GM12872 (cell line): ENCODE measurements around the gene SIPA1L3.

Experiments used
- TF ChIP-seq, protein P1 (sequence below): IDR thresholded peaks from 3 replicates; pipeline ENCODE4 v1.5.1; 2011; ENCODE audit warnings: low read depth, mild to moderate bottlenecking, low read length, moderate library complexity; ENCODE audit not compliant: insufficient read depth

SIPA1L3 gene

DNA sequence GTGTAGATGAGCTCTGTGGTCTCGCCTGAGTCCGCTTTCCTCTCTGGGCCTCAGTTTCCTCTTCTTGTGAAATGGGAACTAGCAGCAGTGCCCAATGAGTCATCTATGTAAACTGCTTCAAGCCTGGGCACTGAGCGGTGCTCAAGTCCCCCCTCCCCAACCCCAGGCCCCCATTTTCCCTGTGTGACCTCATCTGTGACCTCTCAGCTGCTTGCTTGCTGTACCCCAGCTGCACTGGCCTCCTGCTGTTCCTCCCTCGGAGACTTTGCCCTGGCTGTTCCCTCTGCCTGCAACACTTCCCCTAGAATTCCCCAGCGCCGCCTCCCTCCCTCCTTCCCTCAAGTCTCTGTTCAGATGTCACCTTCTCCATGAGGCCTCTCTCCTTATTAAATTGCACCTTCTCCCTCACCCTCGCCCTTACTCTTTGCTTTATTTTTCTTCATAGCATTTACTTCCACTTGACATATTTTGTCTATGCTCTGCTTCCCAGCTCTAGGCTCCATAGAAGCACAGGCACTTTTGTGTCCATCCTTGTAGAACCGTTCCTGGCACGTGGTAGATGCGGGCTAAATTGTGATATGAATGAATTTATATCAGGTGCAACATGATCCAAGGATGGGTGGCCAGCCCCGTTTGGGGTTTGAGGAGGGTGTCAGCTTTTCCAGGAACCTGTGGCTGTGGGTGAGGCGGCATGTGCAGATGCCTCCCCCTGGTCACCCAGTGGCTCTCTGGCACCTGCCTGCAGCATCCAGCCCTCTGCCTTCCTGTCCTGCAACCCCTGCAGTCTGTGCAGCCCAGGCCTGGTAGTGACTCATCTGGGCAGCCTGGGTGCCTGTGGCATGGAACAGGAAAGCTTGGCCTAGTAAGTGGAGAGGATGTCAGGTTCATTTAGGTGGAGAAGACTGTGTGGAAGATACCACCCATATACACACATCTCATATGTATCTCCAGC, 26.3 kb downstream of the SIPA1L3 start:
- TF ChIP-seq, protein P1, sequence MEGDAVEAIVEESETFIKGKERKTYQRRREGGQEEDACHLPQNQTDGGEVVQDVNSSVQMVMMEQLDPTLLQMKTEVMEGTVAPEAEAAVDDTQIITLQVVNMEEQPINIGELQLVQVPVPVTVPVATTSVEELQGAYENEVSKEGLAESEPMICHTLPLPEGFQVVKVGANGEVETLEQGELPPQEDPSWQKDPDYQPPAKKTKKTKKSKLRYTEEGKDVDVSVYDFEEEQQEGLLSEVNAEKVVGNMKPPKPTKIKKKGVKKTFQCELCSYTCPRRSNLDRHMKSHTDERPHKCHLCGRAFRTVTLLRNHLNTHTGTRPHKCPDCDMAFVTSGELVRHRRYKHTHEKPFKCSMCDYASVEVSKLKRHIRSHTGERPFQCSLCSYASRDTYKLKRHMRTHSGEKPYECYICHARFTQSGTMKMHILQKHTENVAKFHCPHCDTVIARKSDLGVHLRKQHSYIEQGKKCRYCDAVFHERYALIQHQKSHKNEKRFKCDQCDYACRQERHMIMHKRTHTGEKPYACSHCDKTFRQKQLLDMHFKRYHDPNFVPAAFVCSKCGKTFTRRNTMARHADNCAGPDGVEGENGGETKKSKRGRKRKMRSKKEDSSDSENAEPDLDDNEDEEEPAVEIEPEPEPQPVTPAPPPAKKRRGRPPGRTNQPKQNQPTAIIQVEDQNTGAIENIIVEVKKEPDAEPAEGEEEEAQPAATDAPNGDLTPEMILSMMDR: no peak

DNA sequence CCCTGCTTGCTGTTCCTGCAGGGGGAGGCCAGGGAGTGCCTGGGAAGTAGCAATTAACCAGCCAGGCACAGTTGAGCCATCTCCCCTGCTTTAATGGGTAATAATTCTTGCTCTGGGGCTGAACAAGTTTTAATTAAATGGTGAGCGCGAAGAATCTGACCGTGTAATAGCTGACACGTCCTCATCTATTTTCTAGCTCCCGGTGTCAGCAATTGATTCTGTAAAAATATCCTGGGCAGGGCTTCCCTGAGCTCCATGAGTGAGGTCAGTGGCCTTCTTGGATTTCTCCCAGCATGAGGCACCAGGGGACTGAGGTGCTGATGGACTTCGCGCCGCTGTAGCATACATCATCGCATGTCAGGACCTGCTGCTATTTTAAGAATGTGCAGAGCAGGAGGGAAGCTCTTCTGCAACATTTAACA, 26.9 kb downstream of the SIPA1L3 start:
- TF ChIP-seq, protein P1: no peak

DNA sequence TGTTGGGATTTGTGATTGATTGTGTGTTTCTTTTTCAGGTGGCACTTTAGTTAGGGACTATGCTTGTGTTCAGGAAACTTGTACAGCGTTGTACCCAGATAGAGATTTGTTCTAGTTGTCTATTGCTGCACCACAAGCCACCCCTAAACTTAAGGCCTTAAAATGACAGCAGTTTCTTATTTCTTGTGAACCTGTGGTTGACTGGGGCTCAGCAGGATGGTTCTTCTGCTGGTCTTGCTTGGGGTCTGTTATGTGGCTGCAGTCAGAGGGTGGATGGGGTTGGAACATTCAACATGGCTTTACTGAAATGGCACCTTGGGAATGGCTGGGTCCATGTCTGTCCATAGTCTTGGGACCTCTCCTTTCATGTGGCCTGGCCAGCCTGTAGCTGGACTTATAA, 28.3 kb downstream of the SIPA1L3 start:
- TF ChIP-seq, protein P1: no peak

DNA sequence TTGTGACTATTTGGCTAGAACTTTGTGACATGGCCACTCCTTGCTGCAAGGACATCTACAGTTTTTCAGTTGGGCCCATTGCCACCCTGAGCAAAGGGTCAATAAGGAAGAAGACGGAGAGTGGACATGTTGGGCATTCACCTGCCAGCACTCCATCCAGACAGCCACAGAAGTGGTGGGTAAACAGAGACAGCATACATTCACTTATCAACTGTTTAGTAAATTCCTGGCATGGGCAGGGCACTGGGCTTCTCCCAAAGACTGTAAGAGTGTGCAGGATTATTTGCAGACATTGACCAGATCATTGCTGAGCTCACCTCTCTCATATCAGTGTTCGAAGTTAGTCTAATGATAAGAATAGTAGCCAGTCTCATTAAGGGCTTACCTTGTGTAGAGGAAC, 29.2 kb downstream of the SIPA1L3 start:
- TF ChIP-seq, protein P1: no peak

DNA sequence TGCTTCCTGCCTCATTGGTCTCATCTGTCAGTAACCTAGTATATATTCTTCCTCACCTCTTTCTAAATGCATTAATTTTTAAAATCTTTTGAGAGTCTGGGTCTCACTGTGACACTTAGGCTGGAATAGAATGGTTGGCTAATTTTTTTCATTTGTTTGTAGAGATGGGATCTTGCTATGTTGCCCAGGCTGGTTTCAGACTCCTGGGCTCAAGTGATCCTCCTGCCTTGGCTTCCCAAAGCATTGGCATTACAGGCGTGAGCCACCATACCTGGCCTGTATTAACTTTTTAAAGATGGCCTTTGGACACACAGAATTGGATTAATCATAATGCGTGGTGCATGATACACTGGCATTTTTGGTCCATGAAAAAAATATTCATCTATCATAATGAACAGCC, 29.9 kb downstream of the SIPA1L3 start:
- TF ChIP-seq, protein P1: no peak

DNA sequence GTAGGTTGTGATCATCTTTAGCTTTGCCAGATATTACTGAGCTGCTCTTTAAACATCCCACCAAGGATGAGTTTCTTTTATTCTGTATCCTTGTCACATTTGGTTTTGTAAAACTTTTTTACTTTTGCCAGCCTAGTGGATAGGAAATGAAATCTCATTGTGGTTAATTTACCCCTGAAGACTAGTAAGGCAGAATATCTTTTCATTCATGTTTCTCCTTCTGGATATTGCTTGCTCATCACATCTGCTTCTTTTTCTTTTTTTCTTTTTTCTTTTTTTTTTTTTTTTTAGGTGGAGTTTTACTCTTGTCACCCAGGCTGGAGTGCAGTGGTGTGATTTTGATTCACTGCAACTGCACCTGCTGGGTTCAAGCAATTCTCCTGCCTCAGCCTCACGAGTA, 31.3 kb downstream of the SIPA1L3 start:
- TF ChIP-seq, protein P1: no peak

DNA sequence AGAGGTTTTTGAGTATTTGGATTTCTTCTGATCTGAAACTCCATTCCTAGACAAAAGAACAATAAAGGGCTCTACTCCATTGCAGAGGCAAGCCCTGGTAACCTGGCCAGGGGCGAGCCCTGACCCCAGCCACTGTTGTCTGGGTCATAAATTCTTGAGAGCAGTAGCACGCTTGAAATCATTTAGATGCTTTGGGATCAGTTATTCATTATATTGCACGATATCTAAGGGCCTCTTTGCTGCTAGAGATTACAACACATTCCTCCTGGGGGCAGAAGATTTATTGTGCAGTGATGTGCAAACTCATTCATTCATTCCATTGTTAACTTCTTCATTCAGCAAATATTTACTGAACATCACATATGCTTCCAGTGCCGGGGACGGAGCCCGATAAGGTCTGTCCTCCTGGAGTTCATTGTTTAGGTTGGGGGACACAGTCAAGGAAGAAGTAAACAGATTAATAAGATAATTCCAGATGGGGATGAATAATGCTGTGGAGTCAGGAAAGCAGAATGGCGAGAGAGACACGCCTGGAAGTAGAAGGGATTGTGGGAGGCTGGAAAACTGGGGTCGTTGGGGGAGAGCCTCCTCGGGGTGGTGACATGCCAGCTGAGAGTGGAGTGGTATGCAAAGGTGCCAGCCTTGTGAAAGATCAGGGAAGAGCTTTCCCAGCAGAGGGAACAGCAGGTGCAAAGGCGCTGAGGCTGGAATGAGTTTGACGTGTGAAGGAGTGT, 34.9 kb downstream of the SIPA1L3 start:
- TF ChIP-seq, protein P1: no peak
